Adipocyte (in vitro differentiated cells): Measurements from ENCODE around the gene BAZ2B.

Experiments
- DNase-seq: peaks from one replicate; pipeline ENCODE4 v3.0.0-alpha.2; 2015; ENCODE audit warnings: low read depth
- H3K27me3 ChIP-seq: replicated peaks from 2 replicates; pipeline ENCODE4 v1.7.0; 2013; ENCODE audit warnings: mild to moderate bottlenecking, low read length, moderate library complexity; ENCODE audit not compliant: control insufficient read depth, insufficient read depth
- H3K36me3 ChIP-seq: 2 replicates; pipeline ENCODE4 v1.7.0; 2013; ENCODE audit warnings: low read length, mild to moderate bottlenecking, moderate library complexity; ENCODE audit not compliant: control insufficient read depth, insufficient read depth, severe bottlenecking
- H3K4me1 ChIP-seq: 2 replicates; pipeline ENCODE4 v1.7.0; 2013; ENCODE audit warnings: mild to moderate bottlenecking, low read length, moderate library complexity; ENCODE audit not compliant: control insufficient read depth, insufficient read depth
- H3K4me3 ChIP-seq: 2 replicates; pipeline ENCODE4 v1.7.0; 2013; ENCODE audit warnings: mild to moderate bottlenecking, low read length, moderate library complexity
- H3K9ac ChIP-seq: 2 replicates; pipeline ENCODE4 v1.7.0; 2013; ENCODE audit warnings: mild to moderate bottlenecking, low read length, moderate library complexity
- H3K9me3 ChIP-seq: 2 replicates; pipeline ENCODE4 v1.7.0; 2013; ENCODE audit warnings: mild to moderate bottlenecking, low read length, moderate library complexity; ENCODE audit not compliant: control insufficient read depth

The BAZ2B gene

DNA sequence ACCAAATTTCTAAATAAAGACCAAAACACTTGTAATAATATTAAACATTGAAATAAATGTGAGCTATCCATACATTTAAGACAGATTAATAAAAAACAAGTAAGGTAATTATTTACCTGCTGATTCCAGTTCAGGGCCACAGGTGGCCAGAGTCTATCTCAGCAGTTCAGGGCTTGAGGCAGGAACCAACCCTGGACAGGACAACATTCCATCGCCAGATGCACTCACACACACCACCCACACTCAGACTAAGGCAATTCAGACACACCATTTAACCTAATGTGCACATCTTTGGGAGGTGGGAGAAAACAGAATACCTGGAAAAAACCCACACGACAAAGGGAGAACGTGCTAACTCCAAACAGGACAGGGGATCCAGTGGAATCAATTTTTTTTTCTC is 315.8 kb downstream of the BAZ2B start:
- Histone ChIP-seq H3K4me1 (no peaks in the 10 kb centered on the region), H3K9ac (no peak overlapping the region), H3K4me3 (no peak overlapping the region), H3K36me3 (no peaks in the 10 kb centered on the region), H3K27me3 (no peaks in the 10 kb centered on the region), H3K9me3 (no peaks in the 10 kb centered on the region)
- DNase-seq, result no peak

DNA sequence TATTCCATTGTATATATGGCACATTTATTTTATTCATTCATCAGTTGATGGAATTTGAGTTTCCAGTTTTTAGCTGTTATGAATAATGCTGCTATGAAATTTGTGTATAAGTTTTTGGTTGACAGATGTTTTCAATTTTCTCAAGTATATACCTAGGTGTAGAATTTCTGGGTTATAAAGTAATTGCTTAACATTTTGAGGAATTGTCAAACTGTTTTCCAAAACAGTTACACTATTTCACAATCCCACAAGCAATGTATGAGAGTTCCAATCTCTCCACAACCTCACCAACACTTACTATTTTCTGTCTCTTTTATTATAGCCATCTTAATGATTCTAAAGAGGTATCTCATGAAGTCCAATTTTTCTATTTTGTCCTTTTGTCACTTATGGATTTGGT is 317.4 kb downstream of the BAZ2B start:
- Histone ChIP-seq H3K4me3 (no peak overlapping the region), H3K4me1 (no peaks in the 10 kb centered on the region), H3K36me3 (no peaks in the 10 kb centered on the region), H3K27me3 (no peaks in the 10 kb centered on the region), H3K9ac (no peak overlapping the region), H3K9me3 (no peaks in the 10 kb centered on the region)
- peak; percentile 66 for DNase-seq

DNA sequence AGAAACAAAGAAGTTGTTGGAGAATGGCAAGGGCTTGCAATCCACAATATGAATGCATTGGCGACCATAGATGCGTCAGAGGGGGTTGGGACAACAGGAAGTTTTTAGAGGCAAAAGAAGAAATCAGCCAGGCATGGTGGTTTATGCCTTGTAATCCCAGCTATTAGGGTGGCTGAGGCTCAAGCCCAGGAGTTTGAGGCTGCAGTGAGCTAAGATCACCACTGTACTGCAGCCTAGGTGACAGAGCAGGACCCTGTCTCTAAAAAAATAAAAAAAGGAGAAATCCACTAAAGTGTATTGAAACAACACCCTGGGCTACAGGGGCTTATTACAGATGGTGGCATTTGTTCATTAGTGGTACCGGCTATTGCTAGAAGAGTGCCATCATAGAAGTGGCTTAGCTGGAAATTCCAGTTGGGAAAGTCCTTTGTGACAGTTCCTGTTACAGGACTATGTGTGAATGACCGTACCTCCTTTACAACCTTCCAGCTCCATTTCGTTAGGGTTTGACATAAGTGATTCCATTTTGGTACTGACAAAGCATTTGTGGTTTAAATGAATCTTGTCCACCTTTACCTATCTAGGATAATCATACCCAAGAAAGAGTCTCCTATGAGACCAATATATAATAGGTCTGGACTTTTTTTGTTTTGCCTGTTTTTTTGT is 319.2 kb downstream of the BAZ2B start:
- no peaks in the 10 kb centered on the region for H3K4me1 ChIP-seq
- no peak overlapping the region for H3K9ac ChIP-seq
- H3K36me3 ChIP-seq, result no peaks in the 10 kb centered on the region
- H3K27me3 ChIP-seq, result no peaks in the 10 kb centered on the region
- no peak overlapping the region for H3K4me3 ChIP-seq
- H3K9me3 ChIP-seq, result no peaks in the 10 kb centered on the region
- no peak for DNase-seq

DNA sequence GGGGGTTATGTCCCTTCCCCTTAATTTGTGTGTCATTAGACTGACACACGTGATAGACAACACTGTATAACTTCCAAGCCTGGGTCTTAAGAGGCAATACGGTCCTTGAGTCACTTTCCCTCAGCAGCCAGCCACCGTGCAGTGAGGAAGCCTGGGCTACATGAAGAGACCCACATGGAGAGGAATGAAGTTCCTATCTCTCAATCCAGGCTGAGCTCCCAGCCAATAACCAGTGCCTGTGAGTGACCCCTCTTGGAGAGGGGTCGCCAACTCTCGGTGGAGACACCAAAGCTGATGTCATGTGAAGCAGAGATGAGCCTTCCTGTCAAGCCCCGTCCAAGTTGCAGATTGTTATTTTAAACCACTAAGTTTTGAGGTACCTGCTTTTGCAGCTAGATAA is 324.2 kb downstream of the BAZ2B start:
- Histone ChIP-seq H3K4me1 (peaks cover 15% of the 10 kb centered on the region), H3K36me3 (no peaks in the 10 kb centered on the region), H3K9me3 (no peaks in the 10 kb centered on the region), H3K4me3 (no peak overlapping the region), H3K27me3 (no peaks in the 10 kb centered on the region), H3K9ac (no peak overlapping the region)
- DNase-seq, result no peak

DNA sequence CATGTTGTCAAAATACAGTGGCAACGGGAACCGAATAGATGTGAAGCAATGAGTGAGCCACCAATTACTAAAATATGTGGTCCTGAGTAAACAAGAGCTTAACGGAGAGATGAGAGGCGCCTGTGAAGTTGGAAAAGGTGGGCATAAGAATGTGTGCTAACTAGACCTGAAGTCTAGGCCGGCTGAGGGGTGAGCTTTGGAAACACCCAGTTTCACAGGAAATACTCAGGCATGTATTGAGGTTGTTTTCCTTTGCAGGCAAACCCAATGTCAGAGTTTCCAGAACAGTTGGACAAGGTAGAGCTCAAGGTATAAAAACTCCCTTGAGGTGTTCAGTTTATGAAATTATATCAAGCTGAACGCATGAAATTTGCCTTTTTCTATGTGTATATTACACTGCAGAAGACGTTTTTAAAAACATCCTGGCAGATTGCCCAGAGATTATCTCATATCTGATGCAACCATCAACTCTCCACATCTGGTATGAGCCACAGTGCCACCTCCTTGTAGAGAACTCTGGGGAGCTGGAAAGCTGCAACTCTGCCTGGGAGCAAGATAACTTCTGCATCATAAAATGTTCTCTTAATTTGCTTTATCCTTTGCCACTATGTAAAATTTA is 325.9 kb downstream of the BAZ2B start:
- H3K36me3 ChIP-seq, result no peaks in the 10 kb centered on the region
- peak; percentile 93 for DNase-seq
- no peaks in the 10 kb centered on the region for H3K27me3 ChIP-seq
- H3K4me1 ChIP-seq, result peaks cover 23% of the 10 kb centered on the region
- no peaks in the 10 kb centered on the region for H3K9me3 ChIP-seq
- no peak overlapping the region for H3K9ac ChIP-seq
- peak overlapping the region; percentile 31 for H3K4me3 ChIP-seq

DNA sequence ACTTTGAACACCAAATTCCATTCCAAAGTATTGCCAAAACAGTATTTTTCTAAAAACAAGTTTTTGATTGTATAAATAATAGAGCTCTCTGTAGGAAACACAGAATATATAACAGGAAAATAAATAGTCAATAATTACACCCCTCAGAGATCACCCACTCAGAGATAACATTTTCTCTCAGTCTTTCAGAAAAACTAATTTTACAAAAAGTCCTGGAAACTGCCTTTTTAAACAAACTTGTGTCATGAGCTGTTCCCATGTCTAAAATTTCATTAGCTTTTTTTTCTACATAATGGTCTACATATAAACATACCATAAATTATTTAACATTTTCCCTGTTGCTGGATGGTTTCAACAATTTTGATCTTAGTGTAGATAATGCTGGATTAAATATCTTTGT is 328.6 kb downstream of the BAZ2B start:
- Histone ChIP-seq H3K9me3 (no peaks in the 10 kb centered on the region), H3K4me1 (peaks cover 23% of the 10 kb centered on the region), H3K36me3 (no peaks in the 10 kb centered on the region), H3K27me3 (no peaks in the 10 kb centered on the region), H3K4me3 (no peak overlapping the region), H3K9ac (no peak overlapping the region)
- no peak for DNase-seq

DNA sequence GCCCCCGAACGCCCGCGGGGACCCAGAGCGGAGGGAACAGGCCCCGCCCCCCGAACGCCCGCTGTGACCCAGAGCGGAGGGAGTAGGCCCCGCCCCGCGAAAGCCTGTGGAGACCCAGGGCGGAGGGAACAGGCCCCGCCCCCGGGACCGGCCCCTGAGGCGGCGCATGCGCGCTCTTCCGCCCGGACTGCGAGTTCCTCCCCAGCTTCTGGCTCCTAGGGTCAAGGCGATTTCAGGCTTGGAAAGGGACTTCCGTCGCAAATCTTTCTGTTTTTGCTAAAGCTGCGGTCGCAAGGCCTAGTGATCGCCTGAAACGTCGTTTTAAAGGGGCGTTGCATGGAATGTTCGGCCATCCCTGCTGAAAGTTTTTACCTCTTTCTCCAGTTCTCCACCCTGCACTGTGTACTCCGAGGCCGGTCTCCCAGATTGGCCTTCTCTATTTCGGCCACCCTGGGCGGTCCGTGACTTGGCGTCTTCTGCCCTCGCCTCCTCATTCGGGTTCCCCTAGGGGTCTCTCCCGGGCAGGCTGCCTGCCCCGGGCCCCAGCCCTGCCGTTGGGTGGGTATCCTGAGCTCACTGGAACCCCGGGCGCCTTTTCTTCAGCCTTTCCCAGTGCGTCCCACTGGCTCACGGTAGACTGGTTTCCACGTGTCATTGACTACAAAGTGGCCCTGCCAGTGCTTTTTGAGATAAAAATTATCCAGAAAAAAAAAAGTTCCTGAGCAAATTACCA is 329.5 kb downstream of the BAZ2B start:
- Histone ChIP-seq H3K9ac (peak overlapping the region; percentile 95), H3K4me1 (peaks cover 23% of the 10 kb centered on the region), H3K27me3 (no peaks in the 10 kb centered on the region), H3K9me3 (no peaks in the 10 kb centered on the region), H3K36me3 (no peaks in the 10 kb centered on the region), H3K4me3 (peak overlapping the region; percentile 86)
- DNase-seq, result peak; percentile 99

DNA sequence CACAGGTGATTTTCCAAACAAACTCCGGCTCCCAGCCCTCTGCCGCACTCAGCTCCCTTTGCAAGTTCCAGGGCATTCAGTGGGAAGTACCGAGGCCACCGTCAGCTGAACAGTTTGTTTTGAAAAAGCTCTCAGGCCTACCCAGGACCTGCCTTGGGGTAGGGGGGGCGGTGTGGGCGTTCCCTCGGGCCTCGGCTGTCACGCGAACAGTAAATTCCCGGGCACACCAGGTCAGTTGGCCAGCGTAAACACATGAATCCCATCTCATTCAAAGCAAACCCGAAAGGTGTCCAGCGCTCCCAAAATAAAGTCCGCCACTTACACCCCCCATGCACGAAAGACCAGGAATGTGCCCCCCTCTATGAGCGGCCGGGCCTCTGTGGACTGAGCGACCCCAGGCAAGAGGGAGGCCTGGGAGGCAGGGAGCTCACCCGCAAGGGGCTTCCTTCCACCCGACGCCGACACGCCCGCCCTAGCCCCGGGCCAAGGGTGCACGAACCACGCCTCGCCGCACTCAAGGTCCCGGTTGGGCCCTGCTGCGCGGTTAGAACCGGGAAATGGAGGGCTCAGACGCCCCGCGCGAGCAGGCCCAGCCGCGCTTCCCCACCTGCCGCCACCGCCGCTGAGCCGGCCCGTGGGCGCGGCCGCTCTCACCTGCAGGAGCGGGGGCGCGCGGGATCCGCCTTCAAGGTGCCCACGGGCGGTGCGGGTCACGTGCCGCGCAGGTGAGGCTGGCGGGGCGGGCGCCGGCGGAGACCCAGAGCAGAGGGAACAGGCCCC is 330.2 kb downstream of the BAZ2B start, which contains the start of gene WDSUB1:
Gene WDSUB1, minus strand, starts transcription at position 775 of the 780 bp plus-strand sequence. CDS start 3,634 bp downstream, outside the sequence.
- peak within 1 kb of the TSS; percentile 95 for H3K9ac ChIP-seq
- peaks cover 22% of the 10 kb centered on the region for H3K4me1 ChIP-seq
- H3K9me3 ChIP-seq, result no peaks in the 10 kb centered on the region
- peak; percentile 81 for DNase-seq
- H3K27me3 ChIP-seq, result no peaks in the 10 kb centered on the region
- H3K4me3 ChIP-seq, result peak within 1 kb of the TSS; percentile 86
- peaks cover 2% of the 10 kb centered on the region for H3K36me3 ChIP-seq

DNA sequence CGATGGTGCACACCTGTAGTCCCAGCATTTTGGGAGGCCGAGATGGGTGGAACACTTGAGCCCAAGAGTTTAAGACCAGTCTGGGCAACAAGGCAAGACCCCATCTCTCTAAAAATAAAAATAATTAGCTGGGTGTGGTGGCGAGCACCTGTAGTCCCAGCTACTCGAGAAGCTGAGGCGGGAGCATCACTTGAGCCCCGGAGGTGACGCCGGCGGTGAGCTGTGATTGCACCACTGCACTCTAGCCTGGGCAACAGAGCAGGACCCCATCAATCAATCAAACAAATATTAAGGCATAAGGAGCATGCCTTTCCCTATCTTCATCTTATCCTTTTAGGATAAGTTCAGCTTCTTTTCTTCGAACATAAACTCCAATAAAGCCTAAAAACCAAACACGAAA is 330.9 kb downstream of the BAZ2B start:
- Histone ChIP-seq H3K27me3 (no peaks in the 10 kb centered on the region), H3K9me3 (no peaks in the 10 kb centered on the region), H3K9ac (peak overlapping the region; percentile 92), H3K4me1 (peaks cover 15% of the 10 kb centered on the region), H3K4me3 (peak overlapping the region; percentile 86), H3K36me3 (peaks cover 3% of the 10 kb centered on the region)
- no peak for DNase-seq

DNA sequence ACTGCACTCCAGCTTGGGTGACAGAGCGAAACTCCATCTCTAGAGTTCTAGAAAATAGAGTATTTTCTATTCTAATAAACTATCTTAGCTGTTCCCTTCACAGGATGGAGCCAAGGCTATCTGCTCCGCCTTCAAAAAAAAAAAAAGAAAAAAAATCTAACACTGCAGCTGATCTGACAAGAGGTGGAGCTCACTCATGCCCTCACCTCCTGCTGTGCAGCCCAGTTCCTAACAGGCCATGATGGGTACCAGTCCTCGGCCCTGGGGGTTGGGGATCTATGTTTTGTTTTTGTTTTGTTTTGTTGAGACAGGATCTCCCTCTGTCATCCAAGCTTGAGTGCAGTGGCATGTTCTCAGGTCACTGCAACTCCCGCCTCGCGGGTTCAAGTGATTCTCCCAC is 332.8 kb downstream of the BAZ2B start:
- Histone ChIP-seq H3K9me3 (no peaks in the 10 kb centered on the region), H3K4me1 (peaks cover 12% of the 10 kb centered on the region), H3K9ac (no peak overlapping the region), H3K27me3 (no peaks in the 10 kb centered on the region), H3K36me3 (peaks cover 5% of the 10 kb centered on the region), H3K4me3 (no peak overlapping the region)
- no peak for DNase-seq

DNA sequence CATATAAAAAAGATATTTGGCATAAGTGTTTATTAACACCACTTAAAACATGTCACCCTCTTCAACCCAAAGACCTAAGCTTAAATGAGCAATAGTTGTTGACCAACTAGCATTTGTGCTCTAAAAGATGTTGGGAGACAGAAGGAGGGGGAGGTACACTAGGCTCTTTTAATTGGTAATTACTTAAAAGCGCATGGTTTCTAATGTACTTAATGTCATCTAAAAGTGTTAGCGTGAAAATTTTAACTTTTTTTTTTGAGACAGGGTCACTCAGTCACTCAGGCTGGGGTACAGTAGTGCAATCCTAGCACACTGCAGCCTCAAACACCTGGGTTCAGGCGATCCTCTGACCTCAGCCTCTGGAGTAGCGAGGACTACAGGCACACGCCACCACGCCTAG is 335.3 kb downstream of the BAZ2B start:
- DNase-seq, result no peak
- Histone ChIP-seq H3K27me3 (no peaks in the 10 kb centered on the region), H3K36me3 (peaks cover 5% of the 10 kb centered on the region)

More for the DNA sequence above, 335.3 kb downstream of the BAZ2B start:
- no peak overlapping the region for H3K4me3 ChIP-seq
- H3K9ac ChIP-seq, result no peak overlapping the region
- peaks cover 4% of the 10 kb centered on the region for H3K4me1 ChIP-seq
- H3K9me3 ChIP-seq, result no peaks in the 10 kb centered on the region
